Stomach (tissue), 4 donors: ENCODE results near the gene SULF2.

Source experiments
- CTCF ChIP-seq, 7 experiments: fragments of 450-650 bp in 4 of 7; fragments of 200-600 bp in 3 of 7; sonication (generic) in 3 of 7; IDR thresholded peaks; one replicate each; pipeline ENCODE4 v1.5.1; 2016 to 2019; ENCODE audit warnings: antibody characterized with exemption in 7 of 7, control low read depth in 2 of 7, mild to moderate bottlenecking in 1 of 7
- EP300 ChIP-seq: sonication (generic); formaldehyde crosslinking; IDR thresholded peaks from one replicate; pipeline ENCODE4 v1.6.1; 2017; ENCODE audit warnings: antibody characterized with exemption
- POLR2A ChIP-seq, 4 donors: fragments of 450-650 bp; IDR thresholded peaks; one replicate each; pipeline ENCODE4 v1.6.1; 2016; ENCODE audit warnings: antibody characterized with exemption in 4 of 4, control low read depth in 2 of 4, mild to moderate bottlenecking in 1 of 4, moderate library complexity in 1 of 4

- TF ChIP-seq EP300 (no peak), CTCF (IDR thresholded peaks at IDR 0.05) (no peak), POLR2A (IDR thresholded peaks at IDR 0.05) (no peak)
Measured at GRCh38 chr20:47782920-47783552, 2.2 kb downstream of the SULF2 start.
